ENCODE measurements around the gene ITGB1BP1.

The ITGB1BP1 gene

GRCh38 chr2:9423100-9423921 is at the start of gene ITGB1BP1, which contains the start of gene CPSF3:
ITGB1BP1 (minus strand) TSS chr2:9423528; CDS start chr2:9418697, 4,831 bp downstream.
CPSF3 (plus strand) TSS chr2:9423654; CDS start chr2:9423774, 120 bp downstream.
- in situ Hi-C loops (cut with HindIII; ENCODE audit: low sequenced_read_pairs), result no loop called here

- in situ Hi-C loops (cut with HindIII; ENCODE audit: low sequenced_read_pairs), result no loop called here
Measured at GRCh38 chr2:9472511-9472910, 49.2 kb upstream of the ITGB1BP1 start.

- in situ Hi-C loops (cut with HindIII; ENCODE audit: low sequenced_read_pairs), result no loop called here
Measured at GRCh38 chr2:9471206-9471605, 47.9 kb upstream of the ITGB1BP1 start.

GRCh38 chr2:9467687-9468086 is 44.4 kb upstream of the ITGB1BP1 start:
- in situ Hi-C loops (cut with HindIII; ENCODE audit: low sequenced_read_pairs), result no loop called here

GRCh38 chr2:9466147-9466683 is 42.9 kb upstream of the ITGB1BP1 start:
- in situ Hi-C loops (cut with HindIII; ENCODE audit: low sequenced_read_pairs), result no loop called here

GRCh38 chr2:9465170-9465569 is 41.8 kb upstream of the ITGB1BP1 start:
- in situ Hi-C loops (cut with HindIII; ENCODE audit: low sequenced_read_pairs), result no loop called here

GRCh38 chr2:9463698-9464034 is 40.3 kb upstream of the ITGB1BP1 start:
- in situ Hi-C loops (cut with HindIII; ENCODE audit: low sequenced_read_pairs), result no loop called here

- in situ Hi-C loops (cut with HindIII; ENCODE audit: low sequenced_read_pairs), result no loop called here
Measured at GRCh38 chr2:9462886-9463697, 39.8 kb upstream of the ITGB1BP1 start.

- in situ Hi-C loops (cut with HindIII; ENCODE audit: low sequenced_read_pairs), result no loop called here
Measured at GRCh38 chr2:9462313-9462712, 39.0 kb upstream of the ITGB1BP1 start.

GRCh38 chr2:9461079-9461478 is 37.8 kb upstream of the ITGB1BP1 start:
- in situ Hi-C loops (cut with HindIII; ENCODE audit: low sequenced_read_pairs), result no loop called here

GRCh38 chr2:9460441-9461017 is 37.2 kb upstream of the ITGB1BP1 start:
- in situ Hi-C loops (cut with HindIII; ENCODE audit: low sequenced_read_pairs), result no loop called here

GRCh38 chr2:9451231-9451630 is 27.9 kb upstream of the ITGB1BP1 start:
- in situ Hi-C loops (cut with HindIII; ENCODE audit: low sequenced_read_pairs), result no loop called here

GRCh38 chr2:9445089-9445488 is 21.8 kb upstream of the ITGB1BP1 start:
- in situ Hi-C loops (cut with HindIII; ENCODE audit: low sequenced_read_pairs), result no loop called here

- in situ Hi-C loops (cut with HindIII; ENCODE audit: low sequenced_read_pairs), result no loop called here
Measured at GRCh38 chr2:9443526-9443925, 20.2 kb upstream of the ITGB1BP1 start.

- in situ Hi-C loops (cut with HindIII; ENCODE audit: low sequenced_read_pairs), result no loop called here
Measured at GRCh38 chr2:9441556-9441955, 18.2 kb upstream of the ITGB1BP1 start.

GRCh38 chr2:9440058-9440727 is 16.9 kb upstream of the ITGB1BP1 start:
- in situ Hi-C loops (cut with HindIII; ENCODE audit: low sequenced_read_pairs), result no loop called here

GRCh38 chr2:9439536-9439935 is 16.2 kb upstream of the ITGB1BP1 start:
- in situ Hi-C loops (cut with HindIII; ENCODE audit: low sequenced_read_pairs), result no loop called here

GRCh38 chr2:9434489-9434888 is 11.2 kb upstream of the ITGB1BP1 start:
- in situ Hi-C loops (cut with HindIII; ENCODE audit: low sequenced_read_pairs), result no loop called here

- in situ Hi-C loops (cut with HindIII; ENCODE audit: low sequenced_read_pairs), result no loop called here
Measured at GRCh38 chr2:9430316-9431293, 7.3 kb upstream of the ITGB1BP1 start.
